ENCODE data around the gene CCDC63. TPM values are rescaled to one million over a fixed set of nuclear protein-coding genes. Genes with fewer than 3 reads are reported as not detected.

The CCDC63 gene
- polyA plus RNA-seq, 3 donors = not detected

DNA sequence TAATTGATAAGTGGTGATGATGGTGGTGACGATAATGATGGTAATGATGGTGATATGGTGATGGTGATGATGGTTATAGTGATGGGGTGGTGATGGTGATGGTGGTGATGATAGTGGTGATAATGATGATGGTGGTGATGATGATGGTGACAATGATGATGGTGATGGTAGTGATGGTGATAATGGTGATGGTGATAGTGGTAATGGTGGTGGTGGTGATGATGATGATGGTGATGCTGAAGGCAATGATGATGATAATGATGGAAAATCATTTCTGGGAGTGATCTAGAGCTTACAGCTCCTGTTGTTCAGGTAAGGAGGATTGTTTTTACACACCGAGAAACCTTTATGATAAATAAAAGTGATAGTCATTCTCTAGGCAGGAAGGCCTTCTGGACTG, 33.9 kb downstream of the CCDC63 start:
- DNase-seq (ENCODE audit: low read depth in 3 of 3, low spot score in 2 of 3) = no peak

DNA sequence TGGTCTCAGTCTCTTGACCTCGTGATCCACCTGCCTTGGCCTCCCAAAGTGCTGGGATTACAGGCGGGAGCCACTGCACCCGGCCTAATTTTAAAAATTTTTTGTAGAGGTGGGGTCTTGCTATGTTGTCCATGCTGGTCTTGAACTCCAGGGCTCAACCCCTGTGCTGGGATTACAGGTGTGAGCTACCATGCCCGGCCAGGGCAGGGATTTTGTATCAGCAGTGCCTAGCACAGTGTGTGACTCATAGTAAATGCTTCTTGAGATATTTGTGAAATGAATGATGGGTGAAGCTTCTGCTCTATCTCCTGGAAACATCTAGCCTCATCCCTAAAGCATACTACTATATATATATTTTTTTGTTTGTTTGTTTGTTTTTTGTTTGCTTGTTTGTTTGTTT, 36.5 kb downstream of the CCDC63 start:
- no peak for DNase-seq (ENCODE audit: low read depth in 3 of 3, low spot score in 2 of 3)

DNA sequence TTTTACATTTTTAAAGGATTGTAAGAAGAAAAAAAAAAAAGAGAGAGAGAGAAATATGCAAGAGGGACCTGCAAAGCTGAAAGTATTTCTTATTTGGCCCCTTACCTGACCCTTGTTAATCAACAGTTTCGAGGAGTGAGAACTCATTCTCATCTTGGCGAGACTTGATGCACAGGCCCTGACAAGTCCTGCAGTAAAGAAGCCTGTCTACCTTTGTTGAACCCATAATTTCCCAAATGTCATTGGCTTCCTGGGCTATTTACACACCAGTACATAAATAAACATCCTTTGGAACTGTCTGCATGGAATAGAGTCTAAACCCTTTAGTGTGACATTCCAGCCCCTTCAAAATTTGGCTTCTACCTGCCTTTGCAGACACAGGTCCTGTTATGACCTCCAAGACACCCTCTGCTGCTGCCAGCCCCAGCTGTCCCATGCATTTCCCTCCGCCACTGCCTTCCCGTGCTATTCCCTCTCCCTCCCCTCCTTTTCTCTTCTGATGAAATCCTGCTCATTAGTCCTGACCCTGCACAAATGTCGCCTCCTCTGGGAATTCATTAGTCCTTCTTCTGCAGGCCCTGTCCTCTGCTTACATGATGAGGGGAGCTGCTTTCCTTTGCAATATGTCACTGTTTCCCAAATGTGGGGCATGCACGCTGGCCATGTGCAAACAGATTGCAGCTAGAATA, 38.5 kb downstream of the CCDC63 start:
- no peak for DNase-seq (ENCODE audit: low read depth in 3 of 3, low spot score in 2 of 3)

DNA sequence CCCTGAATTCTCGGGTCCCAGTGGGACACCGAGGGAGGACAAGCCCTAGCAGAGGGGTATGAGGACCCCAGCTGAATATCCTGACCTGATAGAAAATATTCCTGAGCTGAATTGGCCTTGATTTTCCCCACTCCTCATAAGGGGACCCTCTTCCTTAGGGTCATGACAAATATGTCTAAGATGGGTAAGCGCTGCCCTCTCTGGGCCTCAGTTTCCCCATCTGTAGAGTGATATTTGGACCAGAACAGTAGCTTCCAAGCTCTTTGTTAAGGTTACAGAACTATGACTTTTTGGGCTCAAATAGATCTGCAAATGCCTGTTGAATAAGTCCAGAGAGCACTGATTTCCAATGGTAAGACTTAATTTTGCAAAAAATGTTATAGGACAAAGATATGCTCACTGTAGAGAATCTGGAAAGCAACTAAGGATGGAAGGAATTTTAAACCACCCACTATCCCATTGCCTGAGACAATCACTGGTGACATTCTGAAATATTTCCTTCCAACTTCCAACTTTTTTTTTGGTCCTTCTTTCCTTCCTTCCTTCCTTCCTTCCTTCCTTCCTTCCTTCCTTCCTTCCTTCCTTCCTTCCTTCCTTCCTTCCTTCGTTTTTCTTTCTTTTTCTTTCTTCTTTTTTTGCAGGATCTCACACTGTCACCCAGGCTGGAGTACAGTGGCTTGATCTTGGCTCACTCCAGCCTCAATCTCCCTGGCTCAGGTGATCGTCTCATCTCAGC, 41.6 kb downstream of the CCDC63 start:
- no peak for DNase-seq (ENCODE audit: low read depth in 3 of 3, low spot score in 2 of 3)

DNA sequence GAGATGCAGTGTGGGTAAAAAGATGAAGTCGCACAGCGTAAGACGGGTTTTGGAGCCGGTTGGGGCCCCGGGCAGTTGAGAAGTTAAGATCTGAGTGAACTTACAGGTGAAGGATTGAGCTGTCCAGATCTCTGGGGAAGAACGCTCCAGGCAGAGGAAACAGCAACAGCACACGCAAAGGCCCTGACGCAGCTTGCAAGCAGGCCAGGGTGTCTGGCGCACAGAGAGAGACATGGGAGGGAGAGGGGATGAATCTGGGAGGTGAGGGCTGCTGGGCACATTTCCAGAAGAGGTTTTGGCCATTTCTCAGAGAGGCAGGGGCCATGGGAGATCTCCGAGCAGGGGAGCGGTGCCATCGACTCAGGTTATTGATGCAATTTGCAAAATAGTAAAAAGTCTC, 42.6 kb downstream of the CCDC63 start:
- no peak for DNase-seq (ENCODE audit: low read depth in 3 of 3, low spot score in 2 of 3)

DNA sequence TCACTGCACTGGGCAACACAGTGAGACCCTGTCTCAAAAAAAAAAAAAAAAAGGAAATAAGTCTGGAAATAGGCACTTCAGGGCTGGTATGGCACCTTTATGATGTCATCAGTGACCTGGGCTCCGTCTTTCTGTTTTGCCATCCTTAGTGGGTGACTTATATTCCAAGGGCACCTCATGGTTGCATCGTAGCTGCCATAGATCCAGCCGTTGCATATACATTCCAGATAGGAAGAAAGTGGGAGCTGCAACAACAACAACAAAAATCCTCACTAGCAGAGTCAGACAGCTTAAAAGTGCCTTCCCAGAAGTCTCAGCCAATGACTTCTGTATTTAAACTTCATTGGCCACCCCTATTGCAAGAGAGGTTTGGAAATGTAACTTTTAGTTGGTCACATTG, 47.2 kb downstream of the CCDC63 start:
- no peak for DNase-seq (ENCODE audit: low read depth in 3 of 3, low spot score in 2 of 3)

DNA sequence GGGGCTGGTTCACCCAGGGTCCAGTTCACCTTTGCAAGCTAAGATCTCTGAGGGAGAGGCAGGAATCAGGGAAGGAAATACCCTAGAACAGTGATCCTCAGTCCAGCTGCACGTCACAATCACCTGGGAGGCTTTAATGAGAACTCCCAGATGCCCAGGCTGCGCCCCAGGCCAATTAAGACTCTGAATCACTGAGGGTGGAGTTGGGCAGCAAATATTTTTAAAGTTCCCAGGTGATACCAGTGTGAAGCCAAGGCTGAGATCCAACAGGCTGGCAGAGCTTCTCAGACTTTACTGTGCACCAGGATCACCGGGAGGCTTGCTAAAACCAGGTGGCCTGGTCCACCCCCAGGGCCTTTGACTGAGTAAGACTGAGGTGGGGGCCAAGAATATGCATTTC, 49.8 kb downstream of the CCDC63 start:
- no peak for DNase-seq (ENCODE audit: low read depth in 3 of 3, low spot score in 2 of 3)

DNA sequence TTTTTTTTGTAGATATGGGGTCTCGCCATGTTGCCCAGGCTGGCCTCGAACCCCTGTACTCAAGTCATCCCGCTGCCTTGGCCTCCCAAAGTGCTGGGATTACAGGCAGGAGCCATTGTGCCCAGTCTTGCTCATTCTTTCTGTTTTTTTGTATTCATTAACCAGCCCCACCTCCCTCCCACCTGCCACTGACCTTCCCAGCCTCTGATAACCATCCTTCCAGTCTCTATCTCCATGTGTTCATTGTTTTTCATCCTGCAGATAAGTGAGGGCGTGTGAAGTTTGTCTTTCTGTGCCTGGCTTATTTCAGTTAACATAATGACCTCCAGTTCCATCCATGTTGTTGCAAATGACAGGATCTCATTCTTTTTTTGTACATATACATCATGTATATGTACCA, 54.6 kb downstream of the CCDC63 start:
- no peak for DNase-seq (ENCODE audit: low read depth in 3 of 3, low spot score in 2 of 3)

DNA sequence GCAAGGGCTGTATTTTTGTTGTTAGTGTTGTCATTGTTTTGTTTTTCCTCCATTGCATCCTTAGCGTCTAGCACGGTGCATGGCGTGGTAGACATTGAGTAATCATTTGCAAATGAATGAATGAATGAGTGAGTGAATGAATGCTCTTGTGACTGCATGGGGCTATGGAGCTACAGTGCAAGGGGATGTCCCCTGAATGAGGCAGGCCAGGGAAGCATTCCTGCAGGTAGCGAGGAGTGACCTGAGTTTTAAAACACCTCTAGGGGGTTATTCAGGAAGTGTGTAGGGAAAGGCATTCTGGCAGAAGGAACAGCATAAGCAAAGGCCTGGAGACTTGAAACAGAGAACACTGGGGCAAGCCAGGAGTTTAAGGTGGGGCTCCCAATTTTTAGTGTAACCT, 56.7 kb downstream of the CCDC63 start:
- DNase-seq (ENCODE audit: low read depth in 3 of 3, low spot score in 2 of 3) = no peak

DNA sequence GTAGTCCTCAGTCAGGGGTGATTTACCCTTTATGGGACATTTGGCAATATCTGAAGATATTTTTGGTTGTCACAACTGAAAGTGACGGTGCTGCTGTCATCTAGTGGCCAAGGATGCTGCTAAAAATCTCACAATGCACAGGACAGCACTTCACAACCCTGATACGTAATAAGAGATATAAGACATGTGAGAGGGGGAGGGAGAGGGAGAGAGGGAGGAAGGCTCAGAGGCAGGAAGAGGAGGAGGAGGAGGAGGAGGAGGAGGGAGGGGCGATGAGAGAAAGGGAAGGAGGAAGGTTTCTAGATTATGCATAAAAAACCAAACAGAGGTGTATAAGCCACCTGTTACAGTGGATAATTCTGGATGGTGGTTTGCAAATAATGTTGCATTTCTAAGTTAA, 59.3 kb downstream of the CCDC63 start:
- no peak for DNase-seq (ENCODE audit: low read depth in 3 of 3, low spot score in 2 of 3)

DNA sequence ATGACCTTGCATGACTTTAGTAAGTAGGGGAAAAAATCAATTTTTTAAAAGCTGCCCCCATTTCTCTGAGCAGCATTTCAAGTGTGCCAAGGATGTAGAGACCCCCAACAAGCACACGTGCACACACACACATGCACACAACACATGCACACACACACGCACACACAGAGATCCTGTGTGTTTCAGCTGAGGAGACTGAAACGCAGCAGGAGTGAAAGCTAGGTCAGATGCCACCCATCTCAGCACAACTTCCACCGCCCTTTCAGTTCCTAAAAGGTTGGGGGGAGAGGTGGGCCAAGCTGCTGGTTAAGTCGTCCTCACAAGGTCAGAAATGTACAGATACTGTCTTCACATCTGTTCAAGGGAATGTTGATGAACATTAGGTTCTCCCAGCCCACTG, 59.7 kb downstream of the CCDC63 start:
- no peak for DNase-seq (ENCODE audit: low read depth in 3 of 3, low spot score in 2 of 3)

DNA sequence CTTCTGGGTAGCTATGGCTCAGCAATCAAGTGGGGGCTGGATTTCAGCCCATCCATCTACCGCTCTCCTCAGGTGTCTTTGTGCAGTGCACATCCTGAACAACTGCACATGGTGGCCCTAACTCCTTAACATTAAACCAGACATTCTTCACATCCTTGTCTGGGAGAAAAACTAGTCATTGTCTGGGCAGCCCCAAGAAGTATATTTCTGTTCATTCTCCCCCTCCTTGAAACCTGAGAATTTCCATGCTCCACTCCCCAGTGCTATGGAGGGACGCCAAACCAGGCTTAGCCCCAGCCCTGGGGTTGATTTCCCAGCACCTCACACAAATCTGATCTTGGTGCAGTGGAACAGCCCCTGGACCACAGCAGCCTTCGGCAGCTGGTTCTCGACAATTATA, 60.2 kb downstream of the CCDC63 start:
- no peak for DNase-seq (ENCODE audit: low read depth in 3 of 3, low spot score in 2 of 3)

DNA sequence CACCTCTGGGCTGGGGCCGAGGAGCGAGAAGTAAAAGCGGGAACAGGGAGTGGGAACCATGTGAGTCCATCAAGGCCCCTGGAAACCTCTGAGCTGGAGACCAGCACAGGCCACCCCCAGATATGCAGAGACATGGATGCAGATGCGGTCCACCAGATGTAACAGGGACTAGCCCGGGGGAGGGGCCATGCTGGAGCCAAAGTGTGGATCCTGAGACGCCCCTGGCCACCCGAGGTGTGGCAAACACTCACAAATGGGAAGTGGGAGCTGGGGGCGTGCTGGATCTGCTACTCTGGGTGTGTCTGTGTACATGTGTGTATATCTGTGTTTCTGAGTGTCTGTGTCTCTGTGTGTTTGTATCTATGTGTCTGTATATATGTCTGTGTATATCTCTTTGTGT, 60.8 kb downstream of the CCDC63 start:
- no peak for DNase-seq (ENCODE audit: low read depth in 3 of 3, low spot score in 2 of 3)

DNA sequence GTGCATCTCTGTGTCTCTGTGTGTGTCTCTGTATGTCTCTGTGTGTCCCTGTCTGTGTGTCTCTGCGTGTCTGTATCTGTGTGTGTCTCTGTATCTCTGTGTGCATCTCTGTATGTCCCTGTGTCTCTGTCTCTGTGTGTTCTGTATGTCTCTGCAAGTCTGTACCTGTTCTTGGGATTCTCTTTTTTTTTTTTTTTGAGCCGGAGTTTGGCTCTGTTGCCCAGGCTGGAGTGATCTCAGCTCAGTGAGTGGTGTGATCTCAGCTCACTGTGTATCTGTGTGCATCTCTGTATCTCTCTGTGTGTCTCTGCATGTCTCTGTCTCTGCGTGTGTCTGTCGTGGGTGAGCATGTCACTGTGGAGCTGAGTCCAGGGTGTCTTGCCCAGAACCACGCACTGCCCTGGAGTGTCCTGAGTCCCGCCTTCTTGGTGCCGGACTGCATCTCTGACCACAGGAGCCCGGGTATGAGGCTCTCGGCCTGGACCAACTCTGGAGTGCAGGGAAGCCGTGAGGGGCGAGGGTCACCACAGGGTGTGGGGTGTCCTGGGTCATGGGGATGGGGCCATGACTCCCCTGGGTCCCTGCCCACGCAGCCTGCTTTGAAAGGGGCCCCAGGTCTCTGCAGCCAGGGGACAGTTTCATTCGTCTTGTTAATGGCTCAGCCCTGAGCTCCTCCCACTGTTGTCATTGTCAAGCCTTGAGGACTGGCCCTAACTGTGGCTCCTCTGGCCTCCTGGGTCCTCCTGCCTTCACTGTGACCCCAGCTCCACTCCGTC, 61.8 kb downstream of the CCDC63 start:
- DNase-seq (ENCODE audit: low read depth in 3 of 3, low spot score in 2 of 3) = no peak

DNA sequence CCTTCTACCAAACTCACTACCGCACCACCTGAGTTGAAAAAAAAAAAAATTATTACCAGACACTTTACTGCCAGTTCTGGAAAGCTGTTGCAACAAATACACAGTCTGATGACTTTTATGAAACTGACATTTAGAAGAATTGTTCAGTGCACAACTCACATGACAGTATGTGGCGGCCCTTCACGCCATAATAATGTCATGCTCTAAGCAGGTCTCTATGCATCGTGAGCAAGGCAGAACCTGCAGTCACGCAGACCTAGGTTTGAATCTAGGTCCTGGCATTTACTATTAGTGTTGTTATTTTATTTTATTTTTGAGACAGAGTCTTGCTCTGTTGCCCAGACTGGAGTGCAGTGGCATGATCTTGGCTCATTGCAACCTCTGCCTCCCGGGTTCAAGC, 65.5 kb downstream of the CCDC63 start:
- DNase-seq (ENCODE audit: low read depth in 3 of 3, low spot score in 2 of 3) = no peak

DNA sequence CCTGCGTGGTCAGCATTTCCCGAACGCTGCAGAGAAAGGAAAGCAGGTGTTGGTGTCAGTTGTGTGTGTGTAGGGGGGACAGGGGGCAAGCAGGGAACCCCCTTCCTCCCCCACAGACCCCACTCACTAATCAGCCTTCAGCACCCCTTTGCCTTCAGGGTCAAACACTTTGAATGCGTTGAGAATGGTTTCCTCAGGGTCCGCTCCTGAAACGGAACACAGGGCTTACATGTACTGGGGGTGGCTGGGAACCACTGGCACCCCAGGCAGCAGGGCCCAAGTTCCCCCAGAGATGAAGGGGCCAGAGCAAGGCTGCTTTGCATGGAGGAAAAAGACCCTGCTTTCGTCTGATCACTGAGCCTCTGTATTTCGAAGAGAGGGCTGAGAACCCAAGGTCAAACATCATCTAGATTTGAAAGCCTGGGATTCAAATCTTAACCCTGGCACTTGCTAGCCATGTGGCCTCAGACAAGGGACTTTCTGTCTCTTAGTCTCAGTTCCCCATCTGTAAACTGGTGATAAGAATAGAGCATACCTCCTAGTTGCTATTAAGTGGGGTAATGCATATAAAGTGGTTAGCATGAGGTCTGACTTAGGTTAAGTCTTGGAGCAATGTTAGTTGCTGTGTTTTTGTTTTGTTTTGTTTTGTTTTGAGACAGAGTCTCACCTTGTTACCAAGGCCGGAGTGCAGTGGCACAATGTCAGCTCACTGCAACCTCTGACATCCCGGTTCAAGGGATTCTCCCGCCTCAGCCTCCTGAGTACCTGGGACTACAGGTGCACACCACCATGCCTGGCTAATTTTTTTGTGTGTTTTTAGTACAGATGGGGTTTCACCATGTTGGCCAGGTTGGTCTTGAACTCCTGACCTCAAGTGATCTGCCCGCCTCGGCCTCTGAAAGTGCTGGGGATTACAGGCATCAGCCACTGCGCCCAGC, 66.6 kb downstream of the CCDC63 start:
- no peak for DNase-seq (ENCODE audit: low read depth in 3 of 3, low spot score in 2 of 3)

DNA sequence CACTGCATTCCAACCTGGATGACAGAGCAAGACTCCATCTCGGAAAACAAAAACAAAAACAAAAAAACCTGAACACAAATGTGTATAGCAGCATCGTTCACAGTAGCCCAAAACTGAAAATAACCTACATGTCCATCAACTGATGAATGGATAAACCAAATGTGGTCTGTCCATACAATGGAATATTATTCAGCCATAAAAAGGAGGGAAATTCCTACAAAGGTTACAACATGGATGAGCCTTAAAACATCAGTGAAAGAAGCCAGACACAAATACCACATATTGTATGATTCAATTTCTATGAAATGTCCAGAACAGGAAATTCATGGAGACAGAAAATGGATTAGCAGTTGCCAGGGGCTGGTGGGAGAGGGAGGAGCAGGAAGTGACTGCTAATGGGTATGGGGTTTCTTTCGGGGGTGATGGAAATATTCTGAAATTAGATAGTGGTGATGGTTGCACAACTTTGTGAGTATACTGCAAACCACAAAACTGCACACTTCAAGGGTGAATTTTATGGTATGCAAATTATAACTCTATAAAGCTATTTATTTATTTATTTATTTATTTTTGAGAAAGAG, 69.6 kb downstream of the CCDC63 start:
- no peak for DNase-seq (ENCODE audit: low read depth in 3 of 3, low spot score in 2 of 3)

DNA sequence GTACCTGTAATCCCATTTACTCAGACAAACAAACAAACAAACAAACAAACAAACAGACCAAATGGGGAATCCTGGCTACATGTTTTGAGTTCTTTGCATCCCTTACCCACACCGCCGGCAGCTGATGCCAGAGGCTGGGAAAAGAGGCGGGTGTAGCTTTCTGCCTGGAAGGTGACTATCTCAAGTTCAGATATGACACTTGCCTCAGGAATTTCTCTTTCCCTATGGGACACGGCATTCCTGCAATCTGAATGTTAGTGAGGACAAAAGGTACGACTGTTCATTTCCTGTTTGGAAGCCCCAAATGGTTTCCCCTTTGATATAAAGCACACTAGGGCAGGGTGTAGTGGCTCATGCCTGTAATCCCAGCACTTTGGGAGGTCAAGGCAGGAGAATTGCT, 70.7 kb downstream of the CCDC63 start:
- DNase-seq (ENCODE audit: low read depth in 3 of 3, low spot score in 2 of 3) = no peak

DNA sequence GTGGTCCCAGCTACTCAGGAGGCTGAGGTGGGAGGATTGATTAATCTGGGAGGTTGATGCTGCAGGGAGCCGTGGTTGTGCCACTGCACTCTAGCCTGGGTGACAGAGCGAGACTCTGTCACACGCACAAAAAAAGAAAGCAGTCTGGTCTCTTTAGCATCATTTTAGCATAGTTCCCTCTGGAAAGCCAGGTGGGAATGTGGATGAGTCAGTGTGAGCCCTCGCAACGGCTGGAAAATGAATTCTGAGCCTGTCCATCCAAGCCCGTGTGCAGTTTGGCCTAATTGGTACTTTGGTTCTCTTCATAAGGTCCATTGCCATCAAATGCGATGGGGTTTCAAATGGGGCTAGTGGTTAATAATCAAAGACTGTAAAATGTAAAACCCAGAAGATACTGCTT, 71.2 kb downstream of the CCDC63 start:
- DNase-seq (ENCODE audit: low read depth in 3 of 3, low spot score in 2 of 3) = no peak

DNA sequence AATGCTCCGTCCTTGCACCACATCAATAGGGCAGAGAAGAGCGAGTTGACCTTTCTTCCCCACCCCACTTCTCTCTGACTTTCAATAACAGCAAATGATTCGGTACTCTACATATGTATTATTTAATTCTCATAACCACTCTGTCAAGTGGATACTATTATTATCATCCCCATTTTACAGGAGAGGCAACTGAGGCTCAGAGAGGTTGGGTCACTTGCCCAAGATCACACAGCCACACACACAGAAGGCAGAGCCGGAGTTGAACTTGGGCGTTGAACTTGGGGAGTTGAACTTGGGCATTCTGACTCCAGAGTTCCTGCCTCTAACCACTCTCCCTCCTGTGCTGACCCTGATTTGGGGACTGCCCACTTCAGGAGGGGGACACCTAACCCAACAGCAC, 72.9 kb downstream of the CCDC63 start:
- no peak for DNase-seq (ENCODE audit: low read depth in 3 of 3, low spot score in 2 of 3)

Data from right renal cortex interstitium (tissue), 3 donors.